ENCODE measurements around the gene TMEM109.

- TF ChIP-seq EZH2phosphoT487 (IDR thresholded peaks at IDR 0.05; ENCODE audit: low read depth) (no peak), CTCF (IDR thresholded peaks at IDR 0.05; ENCODE audit: low read depth, low read length) (no peak)
These were observed 8.9 kb downstream of the TMEM109 start for GRCh38 chr11:60922906-60923305.

Data from OCI-LY3 (cell line).